Tibial artery (tissue), 4 donors: ENCODE data around the gene GFPT1.

ENCODE experiments used
- DNase-seq, 2 donors: peaks; one replicate each; pipeline ENCODE4 v3.0.0-alpha.2; 2019
- H3K27ac ChIP-seq, 2 donors: fragments of 200-600 bp; sonication (generic) in 1 of 2; 1 replicate in 1 of 2; 2 replicates in 1 of 2; pipeline ENCODE4 v1.5.1; 2018 to 2019; ENCODE audit warnings: mild to moderate bottlenecking in 1 of 2
- H3K27me3 ChIP-seq, 2 donors: fragments of 200-600 bp; sonication (generic) in 1 of 2; one replicate each; pipeline versions ENCODE4 v1.5.1 to v1.6.0; 2016 to 2019
- H3K36me3 ChIP-seq, 3 donors: fragments of 200-600 bp; sonication (generic) in 2 of 3; one replicate each; pipeline ENCODE4 v1.5.1; 2016 to 2019; ENCODE audit warnings: mild to moderate bottlenecking in 2 of 3
- H3K4me1 ChIP-seq, 4 donors: fragments of 200-600 bp; sonication (generic) in 2 of 4; 1 replicate in 3 of 4; 2 replicates in 1 of 4; pipeline ENCODE4 v1.5.1; 2016 to 2019
- H3K4me3 ChIP-seq, 2 donors: fragments of 200-600 bp; sonication (generic) in 1 of 2; 1 replicate in 1 of 2; 2 replicates in 1 of 2; pipeline ENCODE4 v1.5.1; 2018 to 2019; ENCODE audit warnings: mild to moderate bottlenecking in 2 of 2
- H3K9me3 ChIP-seq, 3 donors: fragments of 200-600 bp; sonication (generic) in 1 of 3; one replicate each; pipeline ENCODE4 v1.5.1; 2016 to 2019
- CTCF ChIP-seq, 2 experiments: fragments of 200-600 bp in 1 of 2; fragments of 450-650 bp in 1 of 2; IDR thresholded peaks; one replicate each; pipeline ENCODE4 v1.5.1; 2017 to 2019; ENCODE audit warnings: antibody characterized with exemption in 2 of 2, mild to moderate bottlenecking in 1 of 2, moderate library complexity in 1 of 2
- intact Hi-C: fragments of 100-400 bp; cut with DNase I; formaldehyde crosslinking; loops from one replicate; pipeline ENCODE4 v1.15.0; 2023; ENCODE audit warnings: low total_unique reads

Gene GFPT1

GRCh38 chr2:69322631-69323030 lies 64.4 kb downstream of the GFPT1 start:
- no peak for TF ChIP-seq CTCF (IDR thresholded peaks at IDR 0.05)
- H3K4me1 ChIP-seq: peaks cover 0 to 25% (median 6%) of the 10 kb centered on the region in 4 donors
- no peaks in the 10 kb centered on the region for H3K27me3 ChIP-seq
- no peak overlapping the region for H3K4me3 ChIP-seq
- no peak for DNase-seq
- H3K9me3 ChIP-seq: no peaks in the 10 kb centered on the region
- intact Hi-C loops: no loop called here
- H3K27ac ChIP-seq: peak overlapping the region in 1 of 2 donors; percentile 65
- peaks cover 27 to 42% (median 37%) of the 10 kb centered on the region in 3 donors for H3K36me3 ChIP-seq

GRCh38 chr2:69316550-69316949 lies 70.5 kb downstream of the GFPT1 start:
- Histone ChIP-seq H3K27me3 (no peaks in the 10 kb centered on the region), H3K27ac (no peak overlapping the region), H3K4me1 (peaks cover 0 to 20% (median 7%) of the 10 kb centered on the region in 4 donors), H3K36me3 (peaks cover 0 to 5% (median 0%) of the 10 kb centered on the region in 3 donors), H3K9me3 (no peaks in the 10 kb centered on the region), H3K4me3 (no peak overlapping the region)
- intact Hi-C loops: no loop called here
- DNase-seq: no peak
- TF ChIP-seq CTCF (IDR thresholded peaks at IDR 0.05): no peak

GRCh38 chr2:69315160-69315761 lies 71.8 kb downstream of the GFPT1 start:
- intact Hi-C loops: no loop called here
- H3K36me3 ChIP-seq: peaks cover 0 to 5% (median 0%) of the 10 kb centered on the region in 3 donors
- H3K4me1 ChIP-seq: peaks cover 0 to 20% (median 13%) of the 10 kb centered on the region in 4 donors
- DNase-seq: no peak
- H3K4me3 ChIP-seq: no peak overlapping the region
- H3K27me3 ChIP-seq: no peaks in the 10 kb centered on the region
- no peak overlapping the region for H3K27ac ChIP-seq
- H3K9me3 ChIP-seq: no peaks in the 10 kb centered on the region
- TF ChIP-seq CTCF (IDR thresholded peaks at IDR 0.05): no peak

- Histone ChIP-seq H3K27me3 (no peaks in the 10 kb centered on the region), H3K4me3 (no peak overlapping the region), H3K36me3 (no peaks in the 10 kb centered on the region), H3K4me1 (peaks cover 0 to 57% (median 48%) of the 10 kb centered on the region in 4 donors), H3K9me3 (no peaks in the 10 kb centered on the region), H3K27ac (peak overlapping the region; percentile 88 to 92)
- intact Hi-C loops: no loop called here
- TF ChIP-seq CTCF (IDR thresholded peaks at IDR 0.05): no peak
- DNase-seq: no peak
Observed at GRCh38 chr2:69311024-69311416, 76.0 kb downstream of the GFPT1 start.

- no peaks in the 10 kb centered on the region for H3K36me3 ChIP-seq
- H3K27me3 ChIP-seq: no peaks in the 10 kb centered on the region
- H3K4me1 ChIP-seq: peaks cover 0 to 62% (median 52%) of the 10 kb centered on the region in 4 donors
- DNase-seq: no peak
- no peak for TF ChIP-seq CTCF (IDR thresholded peaks at IDR 0.05)
- H3K9me3 ChIP-seq: no peaks in the 10 kb centered on the region
- H3K4me3 ChIP-seq: no peak overlapping the region
- intact Hi-C loops: no loop called here
- H3K27ac ChIP-seq: peak overlapping the region; percentile 88 to 92
Observed at GRCh38 chr2:69310111-69311023, 76.7 kb downstream of the GFPT1 start.
